HepG2 (cell line): ENCODE measurements around the gene ZNF181. TPM values are rescaled to one million over a fixed set of nuclear protein-coding genes. Genes with fewer than 3 reads are reported as not detected.

Source experiments
- ATAC-seq: fragments of 200-7000 bp; cut with Tn5 transposase; 3 replicates; pipeline ENCODE4 v1.9.1; 2020; ENCODE audit warnings: mild to moderate bottlenecking, moderate library complexity
- BruUV-seq: library from RNA; stranded (reverse); fragments of 400-500 nt; replicated peaks from 2 replicates; lab custom pipeline; 2021; lab: Mats Ljungman, UMichigan
- CTCF ChIA-PET: fragments of 300-600 bp; formaldehyde crosslinking; extraction: SDS; loops from one replicate; lab custom pipeline; 2021; ENCODE audit warnings: low total read pairs, inconsistent platforms, low intra/inter-chr PET ratio; lab: Yijun Ruan, JAX
- POLR2A ChIA-PET: fragments of 350-600 bp; sonication (Branson Sonifier 250); formaldehyde crosslinking; loops from one replicate; lab custom pipeline; 2020; ENCODE audit warnings: antibody characterized with exemption, inconsistent platforms; lab: Yijun Ruan, JAX
- DNase-seq: peaks from one replicate; pipeline ENCODE4 v3.0.0-alpha.2; 2015; ENCODE audit warnings: low spot score
- FAIRE-seq: peaks from 3 replicates; lab custom pipeline; 2011; peaks lifted over from hg19 to GRCh38; lab: Jason Lieb, UNC
- H2AFZ ChIP-seq: one replicate; pipeline ENCODE4 v1.6.1; 2011; ENCODE audit warnings: low read length, inconsistent platforms
- H3K27ac ChIP-seq: fragments of 300-600 bp; 3 replicates; pipeline ENCODE4 v1.8.0; 2011; ENCODE audit warnings: mixed run types, mild to moderate bottlenecking, mixed read lengths, low read length, inconsistent platforms; ENCODE audit not compliant: insufficient read depth; ENCODE audit errors: extremely low read length
- H3K27me3 ChIP-seq, 2 experiments: fragments of 200-600 bp in 1 of 2; 2 replicates in 1 of 2; 3 replicates in 1 of 2; pipeline versions ENCODE4 v1.6.0 to v1.8.0; 2011; ENCODE audit warnings: low read length in 2 of 2, mild to moderate bottlenecking in 2 of 2, moderate library complexity in 2 of 2, inconsistent platforms in 1 of 2; ENCODE audit not compliant: insufficient read depth in 2 of 2, control insufficient read depth in 1 of 2
- H3K36me3 ChIP-seq, 2 experiments: fragments of 200-600 bp in 1 of 2; replicated peaks in 1 of 2; 2 replicates in 1 of 2; 3 replicates in 1 of 2; pipeline versions ENCODE4 v1.5.1 to v1.8.0; 2011; ENCODE audit warnings: low read length in 2 of 2, inconsistent platforms in 1 of 2; ENCODE audit not compliant: insufficient read depth in 2 of 2, control insufficient read depth in 1 of 2
- H3K4me1 ChIP-seq: 2 replicates; pipeline ENCODE4 v1.5.1; 2012; ENCODE audit warnings: low read length, inconsistent platforms; ENCODE audit not compliant: insufficient read depth
- H3K4me2 ChIP-seq: 2 replicates; pipeline ENCODE4 v1.6.0; 2011; ENCODE audit warnings: low read depth, low read length, inconsistent platforms
- H3K4me3 ChIP-seq, 3 experiments: fragments of 200-600 bp in 1 of 3; sonication (generic), shearing (Covaris generic) in 1 of 3; replicated peaks in 1 of 3; 2 replicates each; pipeline ENCODE4 v1.5.1; 2011 to 2016; ENCODE audit warnings: low read length in 3 of 3, inconsistent platforms in 2 of 3, low read depth in 2 of 3, mild to moderate bottlenecking in 2 of 3, control low read depth in 1 of 3, mixed read lengths in 1 of 3; ENCODE audit not compliant: insufficient read depth in 1 of 3
- H3K79me2 ChIP-seq: one replicate; pipeline ENCODE4 v1.6.1; 2011; ENCODE audit warnings: low read length, inconsistent platforms; ENCODE audit not compliant: insufficient read depth
- H3K9ac ChIP-seq: 2 replicates; pipeline ENCODE4 v1.6.0; 2011; ENCODE audit warnings: mild to moderate bottlenecking, low read depth, low read length, inconsistent platforms; ENCODE audit not compliant: insufficient read depth
- H3K9me3 ChIP-seq: 2 replicates; pipeline ENCODE4 v1.5.1; 2012; ENCODE audit warnings: mild to moderate bottlenecking, low read length
- H4K20me1 ChIP-seq: 2 replicates; pipeline ENCODE4 v1.6.0; 2011; ENCODE audit warnings: inconsistent platforms, mild to moderate bottlenecking, low read length, moderate library complexity; ENCODE audit not compliant: insufficient read depth
- BHLHE40 ChIP-seq: IDR thresholded peaks from 2 replicates; pipeline ENCODE4 v1.6.1; 2011; ENCODE audit warnings: low read length, improper control_type of control experiment
- CENPX ChIP-seq: sonication (generic); formaldehyde crosslinking; IDR thresholded peaks from 2 replicates; pipeline ENCODE4 v1.9.0; 2021; ENCODE audit warnings: mild to moderate bottlenecking, missing genetic modification reagents, moderate library complexity
- DDIT3 ChIP-seq: sonication (generic); formaldehyde crosslinking; IDR thresholded peaks from 2 replicates; pipeline ENCODE4 v1.4.0; 2020; ENCODE audit warnings: mild to moderate bottlenecking, missing genetic modification reagents
- FOXJ3 ChIP-seq: sonication (generic); formaldehyde crosslinking; IDR thresholded peaks from 2 replicates; pipeline ENCODE4 v1.4.0; 2020; ENCODE audit warnings: missing genetic modification reagents, mild to moderate bottlenecking, borderline replicate concordance
- HINFP ChIP-seq: sonication (generic); formaldehyde crosslinking; IDR thresholded peaks from 2 replicates; pipeline ENCODE4 v1.4.0; 2020; ENCODE audit warnings: low read depth, mild to moderate bottlenecking, missing genetic modification reagents
- HOXA9 ChIP-seq: sonication (generic); formaldehyde crosslinking; IDR thresholded peaks from 2 replicates; pipeline ENCODE4 v1.8.1; 2022; ENCODE audit warnings: missing genetic modification reagents, mild to moderate bottlenecking, moderate library complexity, borderline replicate concordance
- MED8 ChIP-seq: sonication (generic); formaldehyde crosslinking; IDR thresholded peaks from 2 replicates; pipeline ENCODE4 v1.8.1; 2023; ENCODE audit warnings: mild to moderate bottlenecking, missing genetic modification reagents; ENCODE audit not compliant: insufficient replicate concordance
- MEIS1 ChIP-seq: sonication (generic); formaldehyde crosslinking; IDR thresholded peaks from 2 replicates; pipeline ENCODE4 v1.9.0; 2021; ENCODE audit warnings: mild to moderate bottlenecking, missing genetic modification reagents, moderate library complexity, borderline replicate concordance
- MEIS2 ChIP-seq: sonication (generic); formaldehyde crosslinking; IDR thresholded peaks from 2 replicates; pipeline ENCODE4 v1.9.0; 2021; ENCODE audit warnings: mild to moderate bottlenecking, missing genetic modification reagents
- ZBTB43 ChIP-seq: sonication (generic); formaldehyde crosslinking; conservative IDR thresholded peaks from 2 replicates; pipeline ENCODE4 v1.4.0; 2020; ENCODE audit warnings: missing genetic modification reagents
- ZKSCAN8 ChIP-seq: IDR thresholded peaks from 2 replicates; pipeline ENCODE4 v1.6.1; 2016; ENCODE audit warnings: borderline replicate concordance, missing genetic modification reagents, missing compliant biosample characterization
- ZNF354B ChIP-seq: sonication (generic); formaldehyde crosslinking; IDR thresholded peaks from 2 replicates; pipeline ENCODE4 v1.8.0; 2022; ENCODE audit warnings: mild to moderate bottlenecking, missing genetic modification reagents
- ZNF44 ChIP-seq: sonication (generic); formaldehyde crosslinking; IDR thresholded peaks from 2 replicates; pipeline ENCODE4 v1.5.1; 2020; ENCODE audit warnings: mild to moderate bottlenecking, missing genetic modification reagents
- ZNF691 ChIP-seq: sonication (generic); formaldehyde crosslinking; IDR thresholded peaks from 2 replicates; pipeline ENCODE4 v1.4.0; 2020; ENCODE audit warnings: missing genetic modification reagents, low read depth, mild to moderate bottlenecking, borderline replicate concordance
- ZNF703 ChIP-seq: sonication (generic); formaldehyde crosslinking; IDR thresholded peaks from 2 replicates; pipeline ENCODE4 v1.5.1; 2020; ENCODE audit warnings: missing genetic modification reagents, mild to moderate bottlenecking, moderate library complexity, borderline replicate concordance
- ZNF776 ChIP-seq: sonication (generic); formaldehyde crosslinking; IDR thresholded peaks from 2 replicates; pipeline ENCODE4 v1.4.0; 2020; ENCODE audit warnings: mild to moderate bottlenecking, missing genetic modification reagents
- ZNF780A ChIP-seq: sonication (generic); formaldehyde crosslinking; IDR thresholded peaks from 2 replicates; pipeline ENCODE4 v1.8.0; 2022; ENCODE audit warnings: mild to moderate bottlenecking, missing genetic modification reagents, moderate library complexity
- ZSCAN30 ChIP-seq: sonication (generic); formaldehyde crosslinking; IDR thresholded peaks from 2 replicates; pipeline ENCODE4 v1.5.0; 2020; ENCODE audit warnings: mild to moderate bottlenecking, missing genetic modification reagents
- ZSCAN5A ChIP-seq: sonication (generic); formaldehyde crosslinking; IDR thresholded peaks from 2 replicates; pipeline ENCODE4 v1.8.0; 2022; ENCODE audit warnings: mild to moderate bottlenecking, missing genetic modification reagents, borderline replicate concordance
- WGBS: methylation state at CpG from one replicate; pipeline ENCODE4 v1.1.6; 2017; ENCODE audit warnings: low lambda C conversion rate; 5-methylcytosine and 5-hydroxymethylcytosine counted together
- in situ Hi-C: cut with HindIII; loops from 2 replicates; pipeline ENCODE4 v1.10.0; 2017; ENCODE audit warnings: low pct_unique_long_range_greater_than_20kb; ENCODE audit not compliant: extremely low pct_ligation_motif_present
- intact Hi-C: fragments of 100-400 bp; cut with micrococcal nuclease; formaldehyde crosslinking; loops from one replicate; pipeline ENCODE4 v1.10.0; 2022; ENCODE audit not compliant: unreplicated experiment
- polyA plus RNA-seq, 8 experiments: library from polyadenylated mRNA; depleted of rRNA in 3 of 8; stranded (reverse) in 7 of 8; unstranded in 1 of 8; fragments of >200 nt; fragmentation: Illumina TruSeq in 4 of 8; extraction: Trizol in 4 of 8; gene quantifications; 2 replicates each; pipeline versions ENCODE4 v1.2.1 to v1.2.3, GENCODE V29; 2011 to 2016; ENCODE audit warnings: low read depth in 4 of 8, missing spikeins in 1 of 8, mixed read lengths in 1 of 8; ENCODE audit not compliant: insufficient read depth in 1 of 8
- total RNA-seq, 5 experiments: library from RNA; depleted of rRNA; stranded (reverse); fragments of >200 nt; fragmentation: Illumina TruSeq; extraction: Trizol; gene quantifications; 2 replicates each; pipeline ENCODE4 v1.2.3, GENCODE V29; 2016; ENCODE audit warnings: low read depth in 1 of 5

ZNF181 gene
- total and polyA plus RNA-seq, 2 of the 13 experiments (the other 11 are each of a cell fraction or from before 2014, with no cell fraction given) = 10.6 to 15.5 TPM

- in situ Hi-C loops (no loop called here), intact Hi-C loops (loop anchor here (1.0 kb wide), 1 partner anchor 193 kb away; the partner anchor contains the start of gene ZNF30)
- 6% methylated on average over 8 of the region's 13 CpGs for WGBS
- Histone ChIP-seq H3K9ac (peak overlapping the region; percentile 91), H3K27me3 (no peaks in the 10 kb centered on the region; a peak in 1 of 5 replicates), H3K4me3 (peak overlapping the region; percentile 75 to 79 (median 78)), H3K36me3 (peaks cover 0 to 2% of the 10 kb centered on the region in 2 experiments; a peak in 1 of 5 replicates), H4K20me1 (no peaks in the 10 kb centered on the region), H3K27ac (peak overlapping the region; percentile 98), H3K4me1 (peaks cover 34% of the 10 kb centered on the region), H3K79me2 (peaks cover 7% of the 10 kb centered on the region), H3K4me2 (peak overlapping the region; percentile 94), H3K9me3 (no peaks in the 10 kb centered on the region), H2AFZ (peak overlapping the region; percentile 82)
- POLR2A ChIA-PET = interaction anchor here (1.0 to 1.7 kb wide), 5 partner anchors 13 to 306 kb away, joined by 3 to 10 read pairs (median 4); partner anchors contain the start of gene ZNF30
- BruUV-seq = TSS peak; percentile 91
- no peak; the same call in 2 of the 3 replicates for ATAC-seq
- CTCF ChIA-PET = no interaction called here
- FAIRE-seq = no peak
- peak; percentile 80 for DNase-seq
- no peak for TF ChIP-seq HINFP (CRISPR knock-in tag)
- TF ChIP-seq MEIS2 = peak; percentile 36; the same call in 1 of the 2 replicates
- peak; percentile 92 for TF ChIP-seq BHLHE40
- TF ChIP-seq ZBTB43 = 0 out of 2 replicates have a peak, but pooled peaks have one; percentile 37
- TF ChIP-seq MEIS1 = no peak; the same call in 1 of the 2 replicates
- TF ChIP-seq FOXJ3 (CRISPR knock-in tag) = no peak; the same call in 1 of the 2 replicates
- no peak for TF ChIP-seq MED8 (CRISPR knock-in tag)
- TF ChIP-seq HOXA9 (CRISPR knock-in tag) = no peak
- no peak for TF ChIP-seq ZSCAN30 (CRISPR knock-in tag)
- no peak for TF ChIP-seq CENPX
- no peak for TF ChIP-seq ZNF691
- no peak for TF ChIP-seq DDIT3 (CRISPR knock-in tag)
- TF ChIP-seq ZNF703 (CRISPR knock-in tag) = no peak
- TF ChIP-seq ZNF780A = no peak
- no peak for TF ChIP-seq ZKSCAN8 (CRISPR knock-in tag)
- 0 out of 2 replicates have a peak, but pooled peaks have one; percentile 54 for TF ChIP-seq ZNF776 (CRISPR knock-in tag)
- TF ChIP-seq ZNF44 (CRISPR knock-in tag) = no peak
- no peak for TF ChIP-seq ZNF354B
- 0 out of 2 replicates have a peak, but pooled peaks have one; percentile 20 for TF ChIP-seq ZSCAN5A (CRISPR knock-in tag)
Observed at GRCh38 chr19:34733266-34733745, 737 bp upstream of the ZNF181 start.
